ENCODE measurements around the gene TNPO1.

The TNPO1 gene

GRCh38 chr5:72937517-72938061 lies 121.1 kb downstream of the TNPO1 start:
- DNase-seq = no peak

GRCh38 chr5:72938206-72938605 lies 121.7 kb downstream of the TNPO1 start:
- no peak for DNase-seq

GRCh38 chr5:72940082-72940481 lies 123.6 kb downstream of the TNPO1 start:
- no peak for DNase-seq

GRCh38 chr5:72943307-72943706 lies 126.8 kb downstream of the TNPO1 start:
- DNase-seq = no peak

- DNase-seq = no peak
Observed at GRCh38 chr5:72947498-72947897, 131.0 kb downstream of the TNPO1 start.

- DNase-seq = no peak
Observed at GRCh38 chr5:72949481-72949880, 133.0 kb downstream of the TNPO1 start.

GRCh38 chr5:72951671-72952468 lies 135.4 kb downstream of the TNPO1 start:
- no peak for DNase-seq

- no peak for DNase-seq
Observed at GRCh38 chr5:72954389-72954788, 137.9 kb downstream of the TNPO1 start.

GRCh38 chr5:72955143-72955767 lies 138.8 kb downstream of the TNPO1 start:
- no peak for DNase-seq

GRCh38 chr5:72955768-72956323 lies 139.4 kb downstream of the TNPO1 start, which contains the start of gene FCHO2:
TSS of gene FCHO2 (plus strand) at chr5:72956041. CDS start at chr5:72956097, 56 bp downstream.
- DNase-seq = peak; percentile 98

GRCh38 chr5:72956324-72957140 lies 140.1 kb downstream of the TNPO1 start:
- DNase-seq = peak; percentile 68

- no peak for DNase-seq
Observed at GRCh38 chr5:72957337-72957736, 140.9 kb downstream of the TNPO1 start.

GRCh38 chr5:72959257-72959656 lies 142.8 kb downstream of the TNPO1 start:
- DNase-seq = no peak
